Ishikawa (cell line): ENCODE results near the gene TBC1D1.

Experiments used
- CREB1 ChIP-seq: IDR thresholded peaks from 2 replicates; pipeline ENCODE4 v1.6.1; 2012; ENCODE audit warnings: low read depth
- EP300 ChIP-seq: IDR thresholded peaks from 2 replicates; pipeline ENCODE4 v1.6.1; 2012; ENCODE audit warnings: borderline replicate concordance
- MAX ChIP-seq: IDR thresholded peaks from 2 replicates; pipeline ENCODE4 v1.6.1; 2012
- NFIC ChIP-seq: IDR thresholded peaks from 2 replicates; pipeline ENCODE4 v1.6.1; 2012
- TCF12 ChIP-seq: IDR thresholded peaks from 2 replicates; pipeline ENCODE4 v1.6.1; 2012; ENCODE audit warnings: low read depth

- TF ChIP-seq NFIC (no peak), MAX (no peak), EP300 (no peak), TCF12 (no peak), CREB1 (no peak)
Observed at GRCh38 chr4:37917388-37917787, 26.5 kb downstream of the TBC1D1 start.
